GM13977 (cell line): ENCODE measurements around the gene MAN1C1.

Experiments
- DNase-seq: peaks from one replicate; pipeline ENCODE4 v3.0.0; 2012; ENCODE audit warnings: low spot score
- CTCF ChIP-seq: IDR thresholded peaks from 2 replicates; pipeline ENCODE4 v1.5.1; 2012; ENCODE audit warnings: mild to moderate bottlenecking, control low read depth; ENCODE audit not compliant: insufficient read depth; ENCODE audit errors: extremely low read depth, missing control alignments
- in situ Hi-C: fragments of 300-500 bp; cut with MboI; formaldehyde crosslinking; loops from one replicate; pipeline ENCODE4 v1.12.0; 2022; ENCODE audit warnings: low sequenced_read_pairs, low pct_unique_long_range_greater_than_20kb, mixed read lengths, inconsistent platforms; ENCODE audit not compliant: unreplicated experiment

Gene MAN1C1

GRCh38 chr1:25700626-25701025 lies 84.0 kb downstream of the MAN1C1 start:
- no peak for TF ChIP-seq CTCF
- DNase-seq, result no peak
- in situ Hi-C loops, result no loop called here

GRCh38 chr1:25701030-25701785 lies 84.6 kb downstream of the MAN1C1 start:
- in situ Hi-C loops, result no loop called here
- no peak for DNase-seq
- no peak for TF ChIP-seq CTCF

GRCh38 chr1:25702101-25702775 lies 85.6 kb downstream of the MAN1C1 start:
- no peak for TF ChIP-seq CTCF
- no peak for DNase-seq
- in situ Hi-C loops, result no loop called here

GRCh38 chr1:25703041-25703440 lies 86.5 kb downstream of the MAN1C1 start:
- DNase-seq, result no peak
- no peak for TF ChIP-seq CTCF
- in situ Hi-C loops, result no loop called here

- in situ Hi-C loops, result no loop called here
- no peak for DNase-seq
- no peak for TF ChIP-seq CTCF
Observed at GRCh38 chr1:25703671-25704266, 87.2 kb downstream of the MAN1C1 start.

- DNase-seq, result no peak
- no peak for TF ChIP-seq CTCF
- in situ Hi-C loops, result no loop called here
Observed at GRCh38 chr1:25704267-25704691, 87.7 kb downstream of the MAN1C1 start.
